ENCODE data around the gene NCKAP5. TPM values are rescaled to one million over a fixed set of nuclear protein-coding genes. Genes with fewer than 3 reads are reported as not detected.

Gene NCKAP5
- total and polyA plus RNA-seq, 2 of the 8 experiments (the other 6 are each of a cell fraction or from before 2014, with no cell fraction given): 0.27 to 0.86 TPM

GRCh38 chr2:133476286-133476685 lies 92.0 kb downstream of the NCKAP5 start:
- no peak overlapping the region for H2BK5ac ChIP-seq (ENCODE audit: low read depth, low read length)
- CTCF ChIA-PET (ENCODE audit: partially characterized antibody): no interaction called here
- no peak overlapping the region for H4K91ac ChIP-seq (replicated peaks; ENCODE audit: insufficient read length, low read length)
- TF ChIP-seq USF2 (IDR thresholded peaks at IDR 0.05; ENCODE audit: low read length) (no peak), CREB1 (IDR thresholded peaks at IDR 0.05) (no peak), TEAD4 (IDR thresholded peaks at IDR 0.05; ENCODE audit: low read depth, low read length) (no peak), TCF12 (IDR thresholded peaks at IDR 0.05; ENCODE audit: low read depth, low read length) (no peak)
- H3K56ac ChIP-seq (replicated peaks; ENCODE audit: insufficient read length, low read depth, low read length): no peak overlapping the region
- H4K5ac ChIP-seq (ENCODE audit: insufficient read length, low read depth, low read length): no peak overlapping the region
- no peak overlapping the region for H2BK15ac ChIP-seq (ENCODE audit: low read length)
- WGBS, 2 experiments (ENCODE audit: extremely low coverage in 1 of 2, insufficient coverage in 1 of 2, insufficient read length in 1 of 2, insufficient replicate concordance in 2 of 2, low coverage in 1 of 2, low lambda C conversion rate in 2 of 2, missing lambda C conversion rate in 1 of 2): 96% methylated on average over 4 of the region's 4 CpGs; no CpG with 5 or more reads in 1 of the 2 experiments
- H3K4ac ChIP-seq (replicated peaks; ENCODE audit: insufficient read length, low read depth, low read length): no peak overlapping the region
- H3K14ac ChIP-seq (ENCODE audit: insufficient read length): no peak overlapping the region
- no peaks in the 10 kb centered on the region for H3K79me2 ChIP-seq (ENCODE audit: control insufficient read depth in 1 of 2, insufficient read depth in 2 of 2, low read length in 2 of 2)
- H3K27me3 ChIP-seq (replicated peaks in 1 of 4; ENCODE audit: control insufficient read depth in 3 of 4, extremely low read depth in 1 of 4, insufficient read depth in 3 of 4, low read length in 3 of 4): peaks cover 0 to 1% (median 0%) of the 10 kb centered on the region in 4 experiments; a peak in 1 of 7 replicates
- H3K4me2 ChIP-seq (ENCODE audit: insufficient read depth in 1 of 2, low read depth in 2 of 2, low read length in 2 of 2): no peak overlapping the region
- H3K27ac ChIP-seq (ENCODE audit: low read depth, low read length): no peak overlapping the region
- H2BK120ac ChIP-seq (replicated peaks; ENCODE audit: low read depth, low read length): no peak overlapping the region
- H3K23me2 ChIP-seq (ENCODE audit: low read depth, low read length): no peaks in the 10 kb centered on the region
- H2BK20ac ChIP-seq (ENCODE audit: low read length): no peak overlapping the region
- H3K9me3 ChIP-seq (ENCODE audit: insufficient read depth in 2 of 2, low read depth in 1 of 2, low read length in 1 of 2): no peaks in the 10 kb centered on the region
- no peaks in the 10 kb centered on the region for H4K20me1 ChIP-seq (replicated peaks in 1 of 2; ENCODE audit: control insufficient read depth in 1 of 2, insufficient read depth in 2 of 2, low read length in 2 of 2)
- no peak overlapping the region for H3K18ac ChIP-seq (ENCODE audit: extremely low read depth, low read length)
- no peaks in the 10 kb centered on the region for H3K36me3 ChIP-seq (ENCODE audit: control insufficient read depth in 2 of 4, insufficient read depth in 4 of 4, low read length in 3 of 4)
- no peak overlapping the region for H2BK12ac ChIP-seq (ENCODE audit: low read depth, low read length)
- DNase-seq (ENCODE audit: low read depth in 1 of 2, low spot score in 2 of 2) (no peak), FAIRE-seq (no peak)
- no peak overlapping the region for H2AK5ac ChIP-seq (ENCODE audit: low read depth, low read length)
- H3K9ac ChIP-seq (replicated peaks in 1 of 4; ENCODE audit: extremely low read depth in 1 of 4, low read depth in 3 of 4, low read length in 3 of 4): no peak overlapping the region
- H3K4me1 ChIP-seq (replicated peaks in 1 of 4; ENCODE audit: control insufficient read depth in 3 of 4, insufficient read depth in 4 of 4, low read length in 3 of 4): no peaks in the 10 kb centered on the region
- POLR2A ChIA-PET (ENCODE audit: partially characterized antibody): no interaction called here
- H2AFZ ChIP-seq (ENCODE audit: low read length): no peak overlapping the region
- H3K4me3 ChIP-seq (ENCODE audit: extremely low read depth in 1 of 4, insufficient read depth in 2 of 4, low read depth in 3 of 4, low read length in 4 of 4): no peak overlapping the region
- H4K8ac ChIP-seq (ENCODE audit: extremely low read depth, insufficient read depth, low read length): no peak overlapping the region
- H3K23ac ChIP-seq (ENCODE audit: insufficient read length): no peak overlapping the region
- no peaks in the 10 kb centered on the region for H3K79me1 ChIP-seq (ENCODE audit: low read depth, low read length)
